ENCODE data around the gene MEF2D.

DNA sequence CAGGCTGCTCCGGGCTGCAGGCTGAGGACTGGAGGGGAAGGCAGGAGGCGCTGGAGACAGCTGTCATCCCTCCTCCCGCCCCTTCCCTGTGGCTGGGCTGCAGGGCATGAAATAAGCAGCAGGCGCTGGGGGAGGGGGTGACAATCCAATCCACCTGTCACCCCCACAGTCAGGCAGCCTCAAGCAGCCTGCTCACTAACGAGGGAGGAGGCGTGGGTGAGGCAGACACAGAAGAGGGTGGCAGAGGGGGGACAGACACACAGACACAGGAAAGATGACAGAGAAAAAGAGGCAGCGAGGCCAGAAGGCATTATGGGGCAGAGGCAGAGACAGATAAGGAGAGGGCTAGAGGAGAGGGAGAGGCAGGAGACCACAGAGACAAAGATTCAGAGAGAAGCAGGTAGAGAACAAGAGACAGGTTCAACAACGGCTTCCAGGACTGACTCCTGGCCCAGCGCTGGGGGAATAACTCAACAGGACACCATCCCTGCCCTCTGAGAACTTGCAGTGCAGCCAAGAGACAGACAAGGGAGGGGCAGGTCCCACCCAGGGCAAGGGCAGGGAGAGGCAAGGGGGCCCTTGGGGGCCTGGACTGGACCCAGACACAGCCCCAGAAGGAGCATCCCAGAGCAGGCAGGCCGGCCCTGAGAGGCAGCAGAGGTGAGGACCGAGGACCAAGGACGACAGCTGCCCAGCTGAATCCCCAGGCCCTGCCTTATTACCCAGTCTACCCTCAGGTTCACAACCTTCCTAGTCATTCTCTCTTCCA lies 11.2 kb downstream of the MEF2D start:
- TF ChIP-seq CTCF (conservative IDR thresholded peaks at IDR 0.05; ENCODE audit: low read depth, low read length) = no peak
- TF ChIP-seq EZH2 (IDR thresholded peaks at IDR 0.05; ENCODE audit: low read length, unreplicated experiment) = no peak
